ENCODE results near the gene TRMT61A.
"Not testable (repeated sequence)": the region's sequence is repeated elsewhere in the genome, so short reads cannot be mapped to it uniquely, and the experiment has no call there.

TRMT61A gene

GRCh38 chr14:103523575-103523954, 5.4 kb upstream of the TRMT61A start:
- H3K9me3 ChIP-seq (ENCODE audit: insufficient read depth, low read length), result no peaks in the 10 kb centered on the region
- no peak overlapping the region for H3K9ac ChIP-seq (ENCODE audit: low read length)
- H3F3A ChIP-seq (ENCODE audit: insufficient read depth), result 0 out of 2 replicates have a peak, but pooled peaks cover 8% of the 10 kb centered on the region
- H3K27ac ChIP-seq (ENCODE audit: low read depth, low read length), result no peak overlapping the region
- H2AFZ ChIP-seq (ENCODE audit: low read depth, low read length, severe bottlenecking), result no peak overlapping the region
- H3K4me3 ChIP-seq (ENCODE audit: insufficient read depth, low read length, poor library complexity, severe bottlenecking), result no peak overlapping the region
- no peaks in the 10 kb centered on the region for H4K20me1 ChIP-seq (ENCODE audit: low read depth, low read length)
- no peak overlapping the region for H3K4me2 ChIP-seq (ENCODE audit: low read depth, low read length, poor library complexity, severe bottlenecking)
- H3K27me3 ChIP-seq (ENCODE audit: low read length), result no peaks in the 10 kb centered on the region
- no peaks in the 10 kb centered on the region for H3K36me3 ChIP-seq (ENCODE audit: low read length)
- H3K79me2 ChIP-seq (ENCODE audit: insufficient read depth, low read length), result no peaks in the 10 kb centered on the region
- TF ChIP-seq EZH2phosphoT487 (conservative IDR thresholded peaks at IDR 0.05; ENCODE audit: low read length) (no peak), CTCF (IDR thresholded peaks at IDR 0.05; ENCODE audit: insufficient read depth, low read length, poor library complexity, severe bottlenecking) (no peak)
- H3K9me2 ChIP-seq (replicated peaks; ENCODE audit: insufficient read depth, low read length), result no peaks in the 10 kb centered on the region

GRCh38 chr14:103524002-103524935, 4.7 kb upstream of the TRMT61A start:
- Histone ChIP-seq H3K4me3 (ENCODE audit: insufficient read depth, low read length, poor library complexity, severe bottlenecking) (no peak overlapping the region), H4K20me1 (ENCODE audit: low read depth, low read length) (no peaks in the 10 kb centered on the region), H2AFZ (ENCODE audit: low read depth, low read length, severe bottlenecking) (no peak overlapping the region), H3F3A (ENCODE audit: insufficient read depth) (0 out of 2 replicates have a peak, but pooled peaks cover 8% of the 10 kb centered on the region), H3K27me3 (ENCODE audit: low read length) (no peaks in the 10 kb centered on the region), H3K9ac (ENCODE audit: low read length) (no peak overlapping the region), H3K9me2 (replicated peaks; ENCODE audit: insufficient read depth, low read length) (no peaks in the 10 kb centered on the region), H3K4me2 (ENCODE audit: low read depth, low read length, poor library complexity, severe bottlenecking) (no peak overlapping the region), H3K36me3 (ENCODE audit: low read length) (no peaks in the 10 kb centered on the region), H3K79me2 (ENCODE audit: insufficient read depth, low read length) (peaks cover 2% of the 10 kb centered on the region), H3K9me3 (ENCODE audit: insufficient read depth, low read length) (no peaks in the 10 kb centered on the region), H3K27ac (ENCODE audit: low read depth, low read length) (no peak overlapping the region)
- TF ChIP-seq CTCF (IDR thresholded peaks at IDR 0.05; ENCODE audit: insufficient read depth, low read length, poor library complexity, severe bottlenecking) (no peak), EZH2phosphoT487 (conservative IDR thresholded peaks at IDR 0.05; ENCODE audit: low read length) (no peak)

GRCh38 chr14:103525430-103526246, 3.4 kb upstream of the TRMT61A start:
- not testable (repeated sequence) for H2AFZ ChIP-seq (ENCODE audit: low read depth, low read length, severe bottlenecking); H4K20me1 ChIP-seq (ENCODE audit: low read depth, low read length); H3K36me3 ChIP-seq (ENCODE audit: low read length); H3K4me3 ChIP-seq (ENCODE audit: insufficient read depth, low read length, poor library complexity, severe bottlenecking); H3K9me3 ChIP-seq (ENCODE audit: insufficient read depth, low read length); H3K27me3 ChIP-seq (ENCODE audit: low read length); H3K9me2 ChIP-seq (replicated peaks; ENCODE audit: insufficient read depth, low read length); H3K9ac ChIP-seq (ENCODE audit: low read length); H3K4me2 ChIP-seq (ENCODE audit: low read depth, low read length, poor library complexity, severe bottlenecking); H3F3A ChIP-seq (ENCODE audit: insufficient read depth); H3K27ac ChIP-seq (ENCODE audit: low read depth, low read length)
- H3K79me2 ChIP-seq (ENCODE audit: insufficient read depth, low read length), result peaks cover 16% of the 10 kb centered on the region

Measured in SU-DHL-6 (cell line).